ENCODE results near the gene FZD10.

FZD10 gene

DNA sequence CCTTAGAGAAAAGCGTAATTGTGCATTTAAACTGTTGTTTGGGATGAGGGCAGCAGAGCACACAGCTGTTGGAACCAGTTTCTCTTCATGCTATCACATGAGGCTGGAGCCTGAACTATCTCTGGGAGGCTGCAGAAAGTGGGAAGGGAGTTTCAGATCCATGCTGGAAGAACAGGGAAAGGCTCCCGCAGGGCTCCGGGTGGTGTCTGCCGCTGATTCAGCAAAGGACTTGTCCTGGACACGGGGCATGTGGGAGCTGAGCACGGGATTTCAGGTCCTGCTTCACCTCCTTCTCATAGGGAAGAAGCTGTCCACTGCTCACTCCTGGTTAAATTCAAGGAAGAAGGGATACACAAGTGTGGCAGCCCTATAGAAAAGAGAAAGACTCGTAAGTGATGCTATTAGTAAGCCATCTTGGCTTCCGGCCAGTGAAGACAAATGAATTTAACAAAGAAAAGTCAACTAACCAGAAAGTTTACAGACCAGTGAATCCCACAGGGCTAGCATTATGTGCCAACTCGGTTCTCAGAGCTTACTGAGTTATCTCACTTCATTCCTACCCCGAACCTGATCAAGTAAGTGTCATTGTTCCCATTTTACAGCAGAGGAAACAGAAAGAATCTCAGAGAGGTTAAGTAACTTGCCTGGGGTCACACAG is 6.7 kb upstream of the FZD10 start:
- no peak for DNase-seq

DNA sequence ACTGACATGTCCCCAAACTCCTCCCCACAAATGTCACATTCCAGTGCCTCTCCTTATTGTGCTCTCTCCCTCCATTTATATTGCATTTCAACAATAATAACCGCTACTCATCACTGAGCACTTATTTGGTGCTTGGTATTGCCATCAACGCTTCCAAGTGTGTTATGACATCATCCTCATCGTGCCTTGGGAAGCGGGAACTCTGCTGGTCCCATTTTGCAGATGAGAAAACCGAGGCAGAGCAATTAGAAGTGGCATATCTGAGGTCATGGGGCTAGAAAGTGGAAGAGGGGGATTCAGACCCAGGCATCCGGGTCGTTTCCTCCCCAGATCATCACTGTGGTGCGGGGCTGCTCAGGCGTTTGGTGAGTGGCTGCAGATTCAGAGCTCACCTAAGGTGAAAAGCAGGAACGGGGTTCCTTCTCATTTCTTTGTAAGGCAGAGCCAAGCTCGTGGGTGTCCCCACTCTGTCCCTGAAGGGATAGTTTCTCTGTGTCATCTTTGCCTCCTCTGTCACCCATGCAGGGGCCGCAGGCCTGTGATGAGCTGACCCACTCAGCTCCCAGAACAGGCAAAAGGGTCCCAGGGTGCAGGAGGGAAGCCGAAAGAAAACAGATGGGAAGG is 5.5 kb upstream of the FZD10 start:
- no peak for DNase-seq

DNA sequence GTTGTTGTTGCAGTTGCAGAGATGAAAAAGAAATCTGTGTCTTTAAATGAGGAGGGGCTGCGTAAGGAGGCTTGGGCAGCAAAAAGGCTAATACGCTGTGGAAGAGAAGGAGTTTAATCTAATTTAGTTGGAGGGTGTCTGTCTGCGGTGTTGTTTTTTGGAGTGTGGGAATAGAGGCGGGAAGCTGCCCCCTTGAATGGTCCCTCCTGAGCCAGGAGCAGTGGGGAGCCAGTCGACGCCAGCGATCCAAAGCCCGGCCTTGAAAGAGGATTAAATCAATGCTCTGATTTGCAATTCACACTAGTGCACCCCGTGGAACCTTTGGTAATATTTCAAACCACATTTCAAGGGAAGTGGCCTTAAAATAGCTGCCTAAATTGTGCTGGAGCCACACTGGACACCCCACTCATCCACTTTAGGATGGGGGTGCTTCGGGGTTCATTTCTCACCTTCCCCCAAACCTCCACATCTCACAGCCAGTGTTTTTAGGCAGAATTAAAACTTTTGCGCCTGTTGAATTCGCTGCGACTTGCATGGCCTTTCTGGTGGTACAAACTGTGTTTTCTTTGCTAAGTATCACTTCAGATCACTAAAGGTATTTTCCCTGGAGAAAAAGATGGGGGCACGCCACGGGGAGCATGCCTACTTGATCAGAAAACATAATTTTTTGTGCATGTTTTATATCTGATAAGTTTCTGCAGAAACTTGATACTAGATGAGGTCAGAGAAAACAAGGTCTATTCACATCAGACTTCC is 4.1 kb upstream of the FZD10 start:
- no peak for DNase-seq

DNA sequence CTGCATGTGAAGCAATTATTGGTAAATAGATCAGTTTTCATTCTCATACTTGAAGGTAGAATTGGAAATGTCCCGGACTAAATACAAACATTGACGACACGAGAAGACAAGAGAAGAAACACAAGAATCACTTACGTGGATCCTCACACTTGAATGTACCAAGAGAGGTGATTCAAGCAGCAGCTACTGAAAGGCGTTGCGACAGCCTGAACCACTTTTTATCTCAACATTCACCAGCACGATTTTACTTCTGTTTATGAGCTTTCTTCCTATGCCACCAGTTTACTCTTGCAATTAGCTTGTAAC is 3.6 kb upstream of the FZD10 start:
- no peak for DNase-seq

DNA sequence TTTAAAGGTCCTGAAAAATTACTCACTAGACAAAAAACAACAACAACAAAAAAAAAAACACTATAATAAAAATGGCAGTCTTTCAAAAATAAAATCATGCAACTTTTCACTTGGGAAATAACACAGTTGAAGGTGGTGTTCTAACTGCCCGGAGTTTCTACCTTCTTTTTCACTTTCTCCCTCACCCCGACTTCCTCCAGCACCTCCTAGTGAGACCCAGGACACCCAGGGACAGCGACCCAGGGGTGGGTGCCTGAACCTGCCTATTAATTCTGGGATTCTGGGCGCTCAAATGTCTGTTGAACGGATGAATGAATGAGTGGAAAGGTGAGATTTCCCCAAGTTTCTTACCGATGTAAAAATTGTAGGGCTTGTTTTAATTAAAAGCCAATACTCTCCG is 2.0 kb upstream of the FZD10 start:
- DNase-seq, result no peak

DNA sequence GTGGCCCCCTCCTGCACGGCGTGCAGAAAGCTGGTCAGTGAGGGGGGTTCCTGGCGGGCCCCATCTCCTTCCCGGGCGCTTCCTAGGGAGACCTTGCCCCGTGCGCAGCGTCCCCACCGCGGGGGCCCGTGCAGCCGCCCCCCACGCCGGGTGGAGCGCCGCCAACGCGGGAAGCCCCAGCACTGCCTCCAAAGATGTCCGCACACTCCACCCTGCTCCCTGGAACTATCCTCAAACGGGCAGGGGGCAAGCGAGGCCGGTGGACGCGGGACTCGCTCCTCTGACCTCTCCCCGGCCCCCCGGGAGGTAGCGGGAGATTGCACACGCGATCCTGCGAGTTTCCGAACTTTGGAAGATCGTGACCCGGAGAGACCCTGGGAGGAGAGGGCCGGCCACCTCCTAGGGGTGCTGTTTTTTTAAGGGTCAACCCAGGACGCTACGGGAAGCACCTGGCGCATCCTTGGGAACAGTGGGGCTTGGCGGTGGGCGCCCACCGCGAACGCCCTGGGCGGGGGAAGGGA is 1.5 kb upstream of the FZD10 start:
- DNase-seq, result no peak

DNA sequence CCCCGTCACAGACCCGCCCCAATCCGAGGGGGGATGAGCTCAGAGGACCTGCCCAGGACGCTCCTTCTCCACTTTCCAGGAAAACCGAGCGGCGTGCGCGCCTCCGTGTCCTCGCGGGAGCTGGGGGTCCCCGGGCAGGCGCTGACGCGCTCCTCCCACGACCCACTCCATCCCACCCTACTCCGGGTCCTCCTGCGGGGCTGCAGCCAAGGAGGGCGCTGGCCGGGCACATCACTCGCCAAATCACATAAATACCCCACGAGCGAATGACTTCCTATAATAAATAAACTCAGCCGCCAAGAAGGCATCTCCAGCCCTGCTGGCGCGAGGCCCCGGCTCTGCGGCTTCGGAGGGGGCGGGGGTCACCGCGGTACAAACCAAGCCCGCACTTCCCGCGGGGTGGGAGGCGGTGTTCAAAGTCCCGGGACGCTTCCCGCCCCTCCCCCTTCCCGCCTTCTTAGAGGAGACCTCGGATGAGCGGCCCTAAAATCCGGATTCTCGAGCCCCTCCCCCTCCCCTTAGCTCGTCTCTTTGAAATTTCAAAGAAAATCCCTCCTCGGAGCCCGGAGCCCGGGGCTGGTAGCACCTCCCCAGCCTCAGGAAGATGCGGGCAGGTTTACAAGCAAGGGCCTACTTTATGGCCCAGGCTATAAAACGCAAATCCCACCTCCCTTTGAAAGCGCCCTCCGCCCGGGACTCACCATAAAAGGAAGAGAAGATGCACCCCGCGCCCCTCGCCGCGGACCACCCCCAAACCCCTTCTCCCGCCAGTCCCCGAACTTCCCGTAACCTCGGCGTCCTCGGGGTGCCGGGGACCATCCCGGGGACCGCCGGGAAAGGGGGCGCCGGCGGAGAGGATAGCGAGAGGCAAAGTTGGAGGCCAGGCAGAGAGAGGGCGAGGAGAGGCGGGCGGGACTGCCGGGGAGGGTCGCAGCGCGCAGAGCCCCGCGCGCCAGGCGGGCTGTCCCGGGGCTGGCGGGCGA is 712 bp upstream of the FZD10 start:
- DNase-seq, result no peak

DNA sequence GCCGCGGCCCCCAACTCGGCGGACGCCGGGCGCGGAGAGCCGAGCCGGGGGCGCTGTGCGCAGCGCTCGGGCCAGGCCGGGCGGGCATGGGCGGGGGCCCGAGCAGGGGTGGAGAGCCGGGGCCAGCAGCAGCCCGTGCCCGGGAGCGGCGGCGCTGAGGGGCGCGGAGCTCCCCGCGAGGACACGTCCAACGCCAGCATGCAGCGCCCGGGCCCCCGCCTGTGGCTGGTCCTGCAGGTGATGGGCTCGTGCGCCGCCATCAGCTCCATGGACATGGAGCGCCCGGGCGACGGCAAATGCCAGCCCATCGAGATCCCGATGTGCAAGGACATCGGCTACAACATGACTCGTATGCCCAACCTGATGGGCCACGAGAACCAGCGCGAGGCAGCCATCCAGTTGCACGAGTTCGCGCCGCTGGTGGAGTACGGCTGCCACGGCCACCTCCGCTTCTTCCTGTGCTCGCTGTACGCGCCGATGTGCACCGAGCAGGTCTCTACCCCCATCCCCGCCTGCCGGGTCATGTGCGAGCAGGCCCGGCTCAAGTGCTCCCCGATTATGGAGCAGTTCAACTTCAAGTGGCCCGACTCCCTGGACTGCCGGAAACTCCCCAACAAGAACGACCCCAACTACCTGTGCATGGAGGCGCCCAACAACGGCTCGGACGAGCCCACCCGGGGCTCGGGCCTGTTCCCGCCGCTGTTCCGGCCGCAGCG is 639 bp downstream of the FZD10 start:
- DNase-seq, result no peak

DNA sequence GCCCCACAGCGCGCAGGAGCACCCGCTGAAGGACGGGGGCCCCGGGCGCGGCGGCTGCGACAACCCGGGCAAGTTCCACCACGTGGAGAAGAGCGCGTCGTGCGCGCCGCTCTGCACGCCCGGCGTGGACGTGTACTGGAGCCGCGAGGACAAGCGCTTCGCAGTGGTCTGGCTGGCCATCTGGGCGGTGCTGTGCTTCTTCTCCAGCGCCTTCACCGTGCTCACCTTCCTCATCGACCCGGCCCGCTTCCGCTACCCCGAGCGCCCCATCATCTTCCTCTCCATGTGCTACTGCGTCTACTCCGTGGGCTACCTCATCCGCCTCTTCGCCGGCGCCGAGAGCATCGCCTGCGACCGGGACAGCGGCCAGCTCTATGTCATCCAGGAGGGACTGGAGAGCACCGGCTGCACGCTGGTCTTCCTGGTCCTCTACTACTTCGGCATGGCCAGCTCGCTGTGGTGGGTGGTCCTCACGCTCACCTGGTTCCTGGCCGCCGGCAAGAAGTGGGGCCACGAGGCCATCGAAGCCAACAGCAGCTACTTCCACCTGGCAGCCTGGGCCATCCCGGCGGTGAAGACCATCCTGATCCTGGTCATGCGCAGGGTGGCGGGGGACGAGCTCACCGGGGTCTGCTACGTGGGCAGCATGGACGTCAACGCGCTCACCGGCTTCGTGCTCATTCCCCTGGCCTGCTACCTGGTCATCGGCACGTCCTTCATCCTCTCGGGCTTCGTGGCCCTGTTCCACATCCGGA is 1.4 kb downstream of the FZD10 start:
- no peak for DNase-seq

DNA sequence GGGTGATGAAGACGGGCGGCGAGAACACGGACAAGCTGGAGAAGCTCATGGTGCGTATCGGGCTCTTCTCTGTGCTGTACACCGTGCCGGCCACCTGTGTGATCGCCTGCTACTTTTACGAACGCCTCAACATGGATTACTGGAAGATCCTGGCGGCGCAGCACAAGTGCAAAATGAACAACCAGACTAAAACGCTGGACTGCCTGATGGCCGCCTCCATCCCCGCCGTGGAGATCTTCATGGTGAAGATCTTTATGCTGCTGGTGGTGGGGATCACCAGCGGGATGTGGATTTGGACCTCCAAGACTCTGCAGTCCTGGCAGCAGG is 1.9 kb downstream of the FZD10 start:
- DNase-seq, result no peak

DNA sequence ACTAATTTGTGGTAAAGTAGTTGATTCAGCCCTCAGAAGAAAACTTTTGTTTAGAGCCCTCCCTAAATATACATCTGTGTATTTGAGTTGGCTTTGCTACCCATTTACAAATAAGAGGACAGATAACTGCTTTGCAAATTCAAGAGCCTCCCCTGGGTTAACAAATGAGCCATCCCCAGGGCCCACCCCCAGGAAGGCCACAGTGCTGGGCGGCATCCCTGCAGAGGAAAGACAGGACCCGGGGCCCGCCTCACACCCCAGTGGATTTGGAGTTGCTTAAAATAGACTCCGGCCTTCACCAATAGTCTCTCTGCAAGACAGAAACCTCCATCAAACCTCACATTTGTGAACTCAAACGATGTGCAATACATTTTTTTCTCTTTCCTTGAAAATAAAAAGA is 2.7 kb downstream of the FZD10 start:
- no peak for DNase-seq

DNA sequence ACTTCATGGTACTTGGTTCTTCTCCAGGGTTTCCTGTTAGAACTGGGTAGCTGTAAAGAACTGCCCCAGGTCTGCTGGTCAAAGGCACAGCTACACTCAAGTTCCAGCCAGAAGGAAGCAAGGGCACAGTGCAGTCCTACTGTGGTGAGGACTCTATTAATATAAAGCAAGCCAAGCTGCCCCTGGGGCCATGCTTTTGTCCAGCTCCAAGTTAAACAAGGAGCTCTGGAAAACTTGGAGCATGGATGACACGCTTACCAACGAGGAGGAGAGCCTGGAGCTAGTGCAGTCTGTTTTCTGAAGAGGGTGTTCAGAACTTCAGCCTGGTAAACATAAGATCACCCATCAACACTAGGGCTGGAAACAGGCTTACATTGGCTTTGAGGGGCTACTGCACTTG is 4.0 kb downstream of the FZD10 start:
- DNase-seq, result no peak

DNA sequence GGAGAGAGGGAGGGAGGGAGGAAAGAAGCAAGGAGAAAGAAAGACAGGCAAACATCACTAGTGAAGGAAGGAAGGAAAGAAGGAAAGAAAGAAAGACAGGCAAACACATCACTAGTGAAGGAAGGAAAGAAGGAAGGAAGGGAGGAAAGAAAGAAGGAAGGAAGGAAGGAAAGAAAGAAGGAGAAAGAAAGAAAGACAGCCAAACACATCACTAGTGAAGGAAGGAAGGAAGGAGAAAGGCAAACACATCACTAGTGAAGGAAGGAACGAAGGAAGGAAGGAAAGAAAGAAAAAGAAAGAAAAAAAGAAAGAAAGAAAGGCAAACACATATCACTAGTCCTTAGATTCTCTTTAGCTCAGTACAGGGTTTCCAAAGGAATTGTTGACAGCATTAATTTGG is 5.3 kb downstream of the FZD10 start:
- no peak for DNase-seq

DNA sequence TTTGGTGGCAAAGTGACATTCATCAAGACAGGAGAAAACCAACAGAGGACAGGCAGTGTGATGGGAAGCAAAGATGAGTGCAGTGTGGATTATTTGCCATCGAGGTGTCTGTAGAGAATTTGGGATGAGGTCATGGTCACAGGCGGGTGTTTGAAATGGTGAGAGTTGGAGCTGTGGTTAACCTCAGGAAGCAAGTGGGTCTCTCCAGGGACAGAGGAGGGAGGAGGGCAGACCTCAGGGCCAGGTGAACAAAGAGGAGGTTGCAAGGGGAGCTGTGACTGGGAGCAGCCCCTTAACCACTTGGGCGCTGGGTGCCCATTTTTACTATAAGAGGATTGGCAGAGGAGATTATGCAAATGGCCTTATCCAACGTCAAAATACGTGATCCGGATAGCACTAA is 7.0 kb downstream of the FZD10 start:
- DNase-seq, result no peak

DNA sequence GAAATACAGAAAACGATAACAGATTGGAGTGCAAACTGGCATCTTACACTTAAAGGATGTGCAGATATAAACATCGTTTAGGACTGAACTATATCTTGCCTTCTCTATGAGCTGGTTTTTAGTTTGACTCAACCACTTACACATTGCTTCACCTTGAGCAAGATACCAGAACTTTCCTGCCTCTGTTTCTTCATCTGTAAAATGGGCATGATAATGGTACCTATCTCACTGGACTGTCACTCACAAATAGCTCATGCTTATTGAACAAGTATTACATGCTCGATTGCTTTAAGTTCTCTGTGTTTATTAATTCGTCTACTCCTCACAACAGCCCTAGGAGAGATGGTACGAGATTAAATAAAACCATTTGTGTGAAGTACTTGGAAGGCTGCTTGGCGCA is 7.7 kb downstream of the FZD10 start:
- no peak for DNase-seq

DNA sequence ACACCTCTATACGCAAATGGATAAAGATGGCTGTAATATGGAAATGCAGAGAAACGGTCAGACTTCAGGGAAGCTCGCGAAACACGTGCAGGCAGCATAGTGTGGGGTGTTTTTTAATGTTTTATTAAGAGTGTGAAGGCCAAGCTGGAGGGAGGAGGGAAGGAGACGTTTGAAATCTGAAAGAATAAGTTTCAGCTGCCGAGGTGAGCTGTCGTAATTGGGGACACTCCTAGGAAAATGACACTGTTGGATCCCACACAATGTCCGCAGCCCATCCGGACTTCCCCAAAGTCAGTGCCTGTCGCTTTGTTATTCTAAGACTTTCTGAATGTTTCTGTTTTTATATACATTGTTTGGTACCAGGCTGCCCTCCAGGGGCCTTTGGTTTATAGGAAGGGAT is 8.3 kb downstream of the FZD10 start:
- no peak for DNase-seq

DNA sequence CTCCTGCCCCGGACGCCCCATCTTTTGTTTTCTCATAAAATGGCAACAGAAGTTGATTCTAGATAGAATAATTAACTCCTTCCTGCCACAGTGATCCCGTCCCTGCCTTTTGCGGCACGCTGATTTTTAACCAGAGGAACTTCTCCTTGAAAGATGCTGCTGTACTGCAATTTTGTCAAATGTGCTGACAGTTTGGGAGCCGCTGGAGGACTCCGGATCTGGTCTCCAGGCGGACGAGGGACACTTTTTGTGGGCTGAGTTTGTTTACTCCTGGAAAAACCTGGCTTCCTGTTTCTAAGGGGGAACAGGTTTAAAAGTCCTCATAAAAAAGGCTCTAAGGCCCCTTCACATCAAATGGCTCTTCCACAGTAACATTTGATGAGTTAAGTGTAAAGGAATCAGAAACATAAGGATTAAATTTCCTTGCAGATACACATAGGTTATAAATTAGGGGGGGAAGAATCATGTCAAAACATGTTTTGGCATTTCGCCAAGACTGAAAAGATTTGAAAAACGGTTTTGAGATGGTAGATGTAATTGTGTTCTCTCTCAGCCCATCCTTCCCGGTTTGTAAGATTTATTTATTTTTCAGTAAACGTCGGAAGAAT is 15.5 kb downstream of the FZD10 start:
- DNase-seq, result no peak

DNA sequence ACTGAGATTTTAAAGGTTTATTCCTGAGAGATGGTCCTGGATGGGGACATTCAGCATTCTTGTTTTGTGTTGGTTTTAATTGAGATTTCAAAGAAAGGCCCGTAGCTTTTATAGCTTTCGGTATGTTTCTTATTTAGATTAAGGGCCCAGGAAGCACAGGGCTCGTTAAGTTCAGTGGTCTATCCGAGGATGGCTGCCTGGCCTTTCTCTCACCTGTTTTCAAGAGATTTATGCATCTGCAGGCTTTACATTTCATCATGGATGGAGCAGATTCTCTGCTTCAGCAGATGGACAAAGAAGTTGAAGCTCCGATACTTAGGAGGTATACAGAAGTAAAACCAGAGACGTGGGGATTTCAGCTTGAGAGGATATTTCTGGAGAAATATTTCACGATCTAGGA is 16.0 kb downstream of the FZD10 start:
- DNase-seq, result no peak

DNA sequence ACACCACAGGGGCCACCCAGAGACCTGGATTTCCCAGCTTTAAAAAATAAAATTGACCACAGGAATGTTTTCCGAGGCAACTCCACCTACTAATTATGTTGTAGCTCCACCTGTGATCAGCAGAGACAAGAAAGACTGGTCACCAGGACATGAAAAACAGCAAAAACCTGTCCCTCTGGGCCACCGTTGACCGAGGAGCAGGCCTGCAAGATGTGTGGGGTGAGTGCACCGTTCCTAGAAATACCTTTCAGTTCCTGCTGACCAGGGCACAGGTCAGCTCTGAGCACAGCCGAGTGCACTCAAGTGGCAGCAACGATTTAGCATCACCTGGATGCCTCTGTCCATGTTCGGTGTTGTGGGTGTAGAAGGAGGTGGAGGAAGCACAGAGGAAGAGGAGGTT is 16.9 kb downstream of the FZD10 start:
- DNase-seq, result no peak

DNA sequence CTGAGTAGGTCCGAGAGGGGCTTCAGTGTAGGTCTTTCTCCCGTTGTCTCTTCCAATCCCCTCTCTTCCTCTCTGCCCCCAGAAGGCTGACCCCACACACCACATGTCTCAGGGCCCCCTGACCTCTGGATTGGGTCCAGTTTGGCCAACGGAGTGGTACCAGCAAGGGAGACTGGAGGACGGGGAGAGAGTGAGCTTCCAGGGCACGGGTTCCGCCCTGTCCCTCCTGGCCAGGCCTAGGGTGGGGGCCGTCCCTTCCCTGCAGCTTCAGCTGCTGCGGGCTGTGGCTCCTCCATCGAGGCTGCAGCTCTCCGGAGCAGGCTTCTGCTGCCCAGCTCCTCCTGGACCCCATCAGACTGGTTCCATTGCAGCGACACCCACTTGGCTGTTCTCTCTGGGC is 17.4 kb downstream of the FZD10 start:
- DNase-seq, result no peak

DNA sequence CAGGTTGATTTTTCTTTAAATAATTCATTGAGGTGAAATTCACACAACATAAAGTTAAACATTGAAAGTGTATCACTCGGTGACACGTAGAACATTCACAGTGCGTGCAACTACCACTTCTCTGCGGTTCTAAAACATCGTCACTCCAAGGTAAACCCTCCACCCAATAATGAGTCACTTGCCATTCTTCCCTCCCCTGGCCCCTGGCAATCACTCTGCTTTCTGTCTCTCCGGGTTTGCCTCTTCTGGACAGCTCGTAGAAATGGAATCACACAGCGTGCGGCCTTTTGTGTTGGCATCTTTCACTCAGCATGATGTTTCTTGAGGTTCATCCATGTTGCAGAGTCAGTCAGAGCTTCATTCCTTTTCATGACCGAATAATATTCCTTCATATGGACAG is 18.9 kb downstream of the FZD10 start:
- no peak for DNase-seq

Measured in HCEC 1CT (cell line).